ENCODE results near the gene ALOXE3. TPM values are rescaled to one million over a fixed set of nuclear protein-coding genes. Genes with fewer than 3 reads are reported as not detected.

ALOXE3 gene
- total and polyA plus RNA-seq, 2 of the 8 experiments (the other 6 are each of a cell fraction or from before 2014, with no cell fraction given): 0.26 TPM; not detected in 1

DNA sequence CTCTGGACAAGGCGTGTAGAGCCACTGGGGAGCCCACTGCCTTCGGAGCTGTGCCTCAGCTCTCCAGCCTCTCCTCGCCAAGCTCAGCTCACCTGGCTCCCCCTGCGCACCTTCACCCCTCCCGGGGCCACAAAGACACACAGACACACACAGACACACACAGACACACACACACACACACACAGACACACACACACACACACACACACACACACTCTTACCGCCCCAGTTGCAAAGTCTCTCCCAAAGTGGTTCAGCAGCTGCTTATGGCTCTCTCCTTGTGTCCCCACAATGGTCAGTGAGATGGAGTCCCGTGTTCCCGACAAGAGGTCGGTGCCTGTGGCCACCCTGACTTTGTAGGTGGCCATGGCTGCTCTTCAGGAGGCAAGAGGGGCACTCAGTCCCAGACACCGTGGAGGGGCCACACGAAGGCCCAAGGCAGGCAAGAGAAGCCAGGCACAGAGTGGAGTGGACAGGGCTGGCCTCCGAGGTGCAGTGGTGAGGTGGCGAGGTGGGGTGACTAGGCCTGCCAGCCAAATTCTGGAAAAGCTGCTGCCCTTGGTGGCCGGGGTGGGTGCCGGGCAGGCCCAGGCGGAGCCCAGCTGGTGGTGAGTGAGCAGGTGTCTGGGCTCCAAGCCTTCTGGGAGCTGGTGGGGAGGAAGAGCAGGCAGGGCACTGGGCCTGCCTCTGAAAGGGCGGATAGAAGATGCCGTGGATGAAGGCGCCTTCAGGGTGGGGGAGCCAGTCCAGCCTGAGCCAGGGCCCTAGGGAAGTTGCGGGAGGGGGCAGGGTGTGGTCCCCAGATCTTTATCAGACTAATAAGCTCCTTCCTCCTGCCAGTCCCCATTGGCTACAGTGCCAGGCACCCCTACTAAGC lies 31.0 kb downstream of the ALOXE3 start, which contains the start of gene ALOX12B:
Gene ALOX12B, minus strand, starts transcription at position 642 of the 877 bp plus-strand sequence. Its CDS starts 274 bp downstream, at position 368.
- no peak within 1 kb of the TSS for H3K9ac ChIP-seq (replicated peaks in 1 of 4; ENCODE audit: extremely low read depth in 1 of 4, low read depth in 3 of 4, low read length in 3 of 4)
- no peak within 1 kb of the TSS for H2BK120ac ChIP-seq (replicated peaks; ENCODE audit: low read depth, low read length)
- H3K27ac ChIP-seq (ENCODE audit: low read depth, low read length): no peak within 1 kb of the TSS
- no peak within 1 kb of the TSS for H3K4me3 ChIP-seq (ENCODE audit: extremely low read depth in 1 of 4, insufficient read depth in 2 of 4, low read depth in 3 of 4, low read length in 4 of 4)
- 86% methylated on average over 19 of the region's 20 CpGs; no CpG with 5 or more reads in 1 of the 2 experiments for WGBS, 2 experiments (ENCODE audit: extremely low coverage in 1 of 2, insufficient coverage in 1 of 2, insufficient read length in 1 of 2, insufficient replicate concordance in 2 of 2, low coverage in 1 of 2, low lambda C conversion rate in 2 of 2, missing lambda C conversion rate in 1 of 2)
- peak within 1 kb of the TSS; percentile 75; the same call in 1 of the 2 replicates for H2BK5ac ChIP-seq (ENCODE audit: low read depth, low read length)
- no peak within 1 kb of the TSS for H2AK5ac ChIP-seq (ENCODE audit: low read depth, low read length)
- no peak within 1 kb of the TSS for H2AFZ ChIP-seq (ENCODE audit: low read length)
- H3K23ac ChIP-seq (ENCODE audit: insufficient read length): no peak within 1 kb of the TSS
- no peak within 1 kb of the TSS for H3K4ac ChIP-seq (replicated peaks; ENCODE audit: insufficient read length, low read depth, low read length)
- H3K27me3 ChIP-seq (replicated peaks in 1 of 4; ENCODE audit: control insufficient read depth in 3 of 4, extremely low read depth in 1 of 4, insufficient read depth in 3 of 4, low read length in 3 of 4): peaks cover 0 to 7% (median 3%) of the 10 kb centered on the region in 4 experiments; a peak in 4 of 7 replicates
- H2BK15ac ChIP-seq (ENCODE audit: low read length): 0 out of 2 replicates have a peak within 1 kb of the TSS, but pooled peaks have one; percentile 61
- DNase-seq (ENCODE audit: low read depth in 1 of 2, low spot score in 2 of 2) (no peak), FAIRE-seq (no peak)
- H4K20me1 ChIP-seq (replicated peaks in 1 of 2; ENCODE audit: control insufficient read depth in 1 of 2, insufficient read depth in 2 of 2, low read length in 2 of 2): no peaks in the 10 kb centered on the region
- H3K14ac ChIP-seq (ENCODE audit: insufficient read length): no peak within 1 kb of the TSS
- peaks cover 0 to 7% (median under 1%) of the 10 kb centered on the region in 4 experiments; a peak in 5 of 7 replicates for H3K4me1 ChIP-seq (replicated peaks in 1 of 4; ENCODE audit: control insufficient read depth in 3 of 4, insufficient read depth in 4 of 4, low read length in 3 of 4)
- no peaks in the 10 kb centered on the region for H3K36me3 ChIP-seq (ENCODE audit: control insufficient read depth in 2 of 4, insufficient read depth in 4 of 4, low read length in 3 of 4)
- H3K9me3 ChIP-seq (ENCODE audit: insufficient read depth in 2 of 2, low read depth in 1 of 2, low read length in 1 of 2): no peaks in the 10 kb centered on the region
- ChIA-PET CTCF (ENCODE audit: partially characterized antibody) (interaction anchor here (0.8 to 13.6 kb wide), 5 partner anchors 11 to 44 kb away, joined by 3 to 501 read pairs (median 35); partner anchors contain the start of gene ALOXE3), POLR2A (ENCODE audit: partially characterized antibody) (interaction anchor here (1.0 kb wide), 1 partner anchor 86 kb away, joined by 4 read pairs; no protein-coding TSS in a partner anchor)
- H3K79me1 ChIP-seq (ENCODE audit: low read depth, low read length): no peaks in the 10 kb centered on the region
- H3K79me2 ChIP-seq (ENCODE audit: control insufficient read depth in 1 of 2, insufficient read depth in 2 of 2, low read length in 2 of 2): no peaks in the 10 kb centered on the region
- H3K18ac ChIP-seq (ENCODE audit: extremely low read depth, low read length): no peak within 1 kb of the TSS; the same call in 1 of the 2 replicates
- peak within 1 kb of the TSS; percentile 84 for H4K8ac ChIP-seq (ENCODE audit: extremely low read depth, insufficient read depth, low read length)
- H3K56ac ChIP-seq (replicated peaks; ENCODE audit: insufficient read length, low read depth, low read length): no peak within 1 kb of the TSS
- H3K23me2 ChIP-seq (ENCODE audit: low read depth, low read length): no peaks in the 10 kb centered on the region; the same call in 1 of the 2 replicates
- no peak within 1 kb of the TSS for H4K5ac ChIP-seq (ENCODE audit: insufficient read length, low read depth, low read length)
- no peak within 1 kb of the TSS for H3K4me2 ChIP-seq (ENCODE audit: insufficient read depth in 1 of 2, low read depth in 2 of 2, low read length in 2 of 2)
- peak within 1 kb of the TSS; percentile 68; the same call in 1 of the 2 replicates for H2BK12ac ChIP-seq (ENCODE audit: low read depth, low read length)
- peak within 1 kb of the TSS; percentile 18; the same call in 1 of the 2 replicates for H2BK20ac ChIP-seq (ENCODE audit: low read length)
- H4K91ac ChIP-seq (replicated peaks; ENCODE audit: insufficient read length, low read length): peak within 1 kb of the TSS; percentile 72
- TF ChIP-seq SIRT6 (IDR thresholded peaks at IDR 0.05; ENCODE audit: low read length): no peak
- TF ChIP-seq, protein P1, sequence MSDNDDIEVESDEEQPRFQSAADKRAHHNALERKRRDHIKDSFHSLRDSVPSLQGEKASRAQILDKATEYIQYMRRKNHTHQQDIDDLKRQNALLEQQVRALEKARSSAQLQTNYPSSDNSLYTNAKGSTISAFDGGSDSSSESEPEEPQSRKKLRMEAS (IDR thresholded peaks at IDR 0.05): no peak
- TF ChIP-seq TEAD4 (IDR thresholded peaks at IDR 0.05; ENCODE audit: low read depth, low read length): no peak
- no peak for TF ChIP-seq RNF2 (IDR thresholded peaks at IDR 0.05; ENCODE audit: borderline replicate concordance, low read depth, low read length, missing control alignments, poor library complexity, severe bottlenecking)
- TF ChIP-seq HDAC6 (IDR thresholded peaks at IDR 0.05; ENCODE audit: low read depth, low read length): no peak
- no peak for TF ChIP-seq TAF7 (optimal IDR thresholded peaks at IDR 0.05; ENCODE audit: borderline replicate concordance, low read depth, low read length)
- no peak for TF ChIP-seq BACH1 (IDR thresholded peaks at IDR 0.05; ENCODE audit: low read length)
- TF ChIP-seq RAD21 (IDR thresholded peaks at IDR 0.05 in 1 of 2, conservative IDR thresholded peaks at IDR 0.05 in 1 of 2; ENCODE audit: low read depth in 2 of 2, low read length in 2 of 2): no peak
- TF ChIP-seq CTBP2 (IDR thresholded peaks at IDR 0.05; ENCODE audit: borderline replicate concordance, insufficient read depth, insufficient read length, low read length): no peak

Data from H1 (cell line).